ENCODE results near the gene PPIE. TPM values are rescaled to one million over a fixed set of nuclear protein-coding genes. Genes with fewer than 3 reads are reported as not detected.
"Not testable (repeated sequence)": the region's sequence is repeated elsewhere in the genome, so short reads cannot be mapped to it uniquely, and the experiment has no call there.

PPIE gene
- total RNA-seq, 2 donors from 2014 or later, result 70.6 to 79.5 TPM

- no peak for ATAC-seq
Observed at GRCh38 chr1:39762550-39763540, 24.2 kb downstream of the PPIE start.

GRCh38 chr1:39763619-39764374 lies 25.1 kb downstream of the PPIE start:
- not testable (repeated sequence) for DNase-seq (ENCODE audit: low spot score in 2 of 2); ATAC-seq; H3K27ac Mint-ChIP-seq; H3K9me3 Mint-ChIP-seq; H3K36me3 Mint-ChIP-seq

More at GRCh38 chr1:39762550-39763540, 24.2 kb downstream of the PPIE start:
- Mint-ChIP-seq H3K36me3 (peaks cover 0 to 8% of the 10 kb centered on the region in 2 donors), H3K27ac (no peak overlapping the region), H3K9me3 (no peaks in the 10 kb centered on the region)
- DNase-seq (ENCODE audit: low spot score in 2 of 2), result no peak

GRCh38 chr1:39764512-39764911 lies 25.8 kb downstream of the PPIE start:
- H3K27ac Mint-ChIP-seq; H3K9me3 Mint-ChIP-seq; DNase-seq (ENCODE audit: low spot score in 2 of 2); H3K36me3 Mint-ChIP-seq: not testable (repeated sequence)
- peak in 1 of 2 donors; percentile 11 for ATAC-seq

GRCh38 chr1:39766466-39766865 lies 27.8 kb downstream of the PPIE start:
- DNase-seq (ENCODE audit: low spot score in 2 of 2); H3K9me3 Mint-ChIP-seq; H3K36me3 Mint-ChIP-seq; ATAC-seq; H3K27ac Mint-ChIP-seq: not testable (repeated sequence)

GRCh38 chr1:39769502-39769901 lies 30.8 kb downstream of the PPIE start:
- not testable (repeated sequence) for DNase-seq (ENCODE audit: low spot score in 2 of 2); H3K36me3 Mint-ChIP-seq; H3K9me3 Mint-ChIP-seq; H3K27ac Mint-ChIP-seq; ATAC-seq

GRCh38 chr1:39770100-39771021 lies 31.7 kb downstream of the PPIE start:
- H3K9me3 Mint-ChIP-seq; H3K36me3 Mint-ChIP-seq; H3K27ac Mint-ChIP-seq; DNase-seq (ENCODE audit: low spot score in 2 of 2): not testable (repeated sequence)
- ATAC-seq, result peak; percentile 33 to 74

GRCh38 chr1:39771022-39771532 lies 32.4 kb downstream of the PPIE start, which contains the start of gene OXCT2:
Gene OXCT2 (minus strand): TSS chr1:39771348. CDS start chr1:39771255, 93 bp downstream.
- H3K9me3 Mint-ChIP-seq; H3K27ac Mint-ChIP-seq; H3K36me3 Mint-ChIP-seq; DNase-seq (ENCODE audit: low spot score in 2 of 2): not testable (repeated sequence)
- ATAC-seq, result peak; percentile 48 to 63

GRCh38 chr1:39773369-39773979 lies 34.8 kb downstream of the PPIE start:
- not testable (repeated sequence) for H3K27ac Mint-ChIP-seq; H3K9me3 Mint-ChIP-seq; H3K36me3 Mint-ChIP-seq; DNase-seq (ENCODE audit: low spot score in 2 of 2)
- ATAC-seq, result peak in 1 of 2 donors; percentile 53

- not testable (repeated sequence) for H3K27ac Mint-ChIP-seq; ATAC-seq; DNase-seq (ENCODE audit: low spot score in 2 of 2); H3K36me3 Mint-ChIP-seq; H3K9me3 Mint-ChIP-seq
Observed at GRCh38 chr1:39775141-39775540, 36.5 kb downstream of the PPIE start.

GRCh38 chr1:39775676-39776399 lies 37.2 kb downstream of the PPIE start:
- not testable (repeated sequence) for H3K9me3 Mint-ChIP-seq; H3K27ac Mint-ChIP-seq; H3K36me3 Mint-ChIP-seq; DNase-seq (ENCODE audit: low spot score in 2 of 2); ATAC-seq

- H3K27ac Mint-ChIP-seq, result peak overlapping the region in 1 of 2 donors; percentile 60
- no peaks in the 10 kb centered on the region for H3K36me3 Mint-ChIP-seq
- H3K9me3 Mint-ChIP-seq, result no peaks in the 10 kb centered on the region
- DNase-seq (ENCODE audit: low spot score in 2 of 2), result no peak
- peak in 1 of 2 donors; percentile 23 for ATAC-seq
Observed at GRCh38 chr1:39776400-39776713, 37.7 kb downstream of the PPIE start.

GRCh38 chr1:39776886-39777285 lies 38.2 kb downstream of the PPIE start:
- Mint-ChIP-seq H3K27ac (no peak overlapping the region), H3K36me3 (no peaks in the 10 kb centered on the region), H3K9me3 (no peaks in the 10 kb centered on the region)
- DNase-seq (ENCODE audit: low spot score in 2 of 2) (no peak), ATAC-seq (no peak)

GRCh38 chr1:39777306-39777705 lies 38.6 kb downstream of the PPIE start:
- DNase-seq (ENCODE audit: low spot score in 2 of 2) (no peak), ATAC-seq (no peak)
- Mint-ChIP-seq H3K27ac (no peak overlapping the region), H3K9me3 (no peaks in the 10 kb centered on the region), H3K36me3 (no peaks in the 10 kb centered on the region)

GRCh38 chr1:39777896-39778295 lies 39.2 kb downstream of the PPIE start:
- ATAC-seq; H3K36me3 Mint-ChIP-seq; H3K9me3 Mint-ChIP-seq; DNase-seq (ENCODE audit: low spot score in 2 of 2); H3K27ac Mint-ChIP-seq: not testable (repeated sequence)

- ATAC-seq; H3K27ac Mint-ChIP-seq; H3K9me3 Mint-ChIP-seq; H3K36me3 Mint-ChIP-seq; DNase-seq (ENCODE audit: low spot score in 2 of 2): not testable (repeated sequence)
Observed at GRCh38 chr1:39778463-39779099, 39.9 kb downstream of the PPIE start.
